ENCODE results near the gene PNMA8C.

DNA sequence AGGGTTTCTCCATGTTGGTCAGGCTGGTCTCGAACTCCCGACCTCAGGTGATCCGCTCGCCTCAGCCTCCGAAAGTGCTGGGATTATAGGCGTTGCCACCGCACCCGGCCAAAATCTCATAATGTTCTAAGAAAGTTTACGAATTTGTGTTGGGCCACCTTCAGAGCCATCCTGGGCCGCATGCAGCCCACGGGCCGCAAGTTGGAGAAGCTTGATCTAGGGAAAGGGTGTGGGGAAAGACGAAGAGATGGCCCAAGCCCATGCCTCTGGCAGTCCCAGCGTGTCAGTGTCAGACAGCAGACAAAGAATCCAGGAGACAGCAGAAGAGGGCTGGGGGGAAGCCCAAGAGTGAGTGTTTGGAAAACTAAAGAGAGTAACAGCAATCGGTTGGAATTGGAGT lies 17.3 kb upstream of the PNMA8C start:
- TF ChIP-seq EZH2 (IDR thresholded peaks at IDR 0.05; ENCODE audit: low read length, unreplicated experiment) = no peak
- TF ChIP-seq, protein P1, sequence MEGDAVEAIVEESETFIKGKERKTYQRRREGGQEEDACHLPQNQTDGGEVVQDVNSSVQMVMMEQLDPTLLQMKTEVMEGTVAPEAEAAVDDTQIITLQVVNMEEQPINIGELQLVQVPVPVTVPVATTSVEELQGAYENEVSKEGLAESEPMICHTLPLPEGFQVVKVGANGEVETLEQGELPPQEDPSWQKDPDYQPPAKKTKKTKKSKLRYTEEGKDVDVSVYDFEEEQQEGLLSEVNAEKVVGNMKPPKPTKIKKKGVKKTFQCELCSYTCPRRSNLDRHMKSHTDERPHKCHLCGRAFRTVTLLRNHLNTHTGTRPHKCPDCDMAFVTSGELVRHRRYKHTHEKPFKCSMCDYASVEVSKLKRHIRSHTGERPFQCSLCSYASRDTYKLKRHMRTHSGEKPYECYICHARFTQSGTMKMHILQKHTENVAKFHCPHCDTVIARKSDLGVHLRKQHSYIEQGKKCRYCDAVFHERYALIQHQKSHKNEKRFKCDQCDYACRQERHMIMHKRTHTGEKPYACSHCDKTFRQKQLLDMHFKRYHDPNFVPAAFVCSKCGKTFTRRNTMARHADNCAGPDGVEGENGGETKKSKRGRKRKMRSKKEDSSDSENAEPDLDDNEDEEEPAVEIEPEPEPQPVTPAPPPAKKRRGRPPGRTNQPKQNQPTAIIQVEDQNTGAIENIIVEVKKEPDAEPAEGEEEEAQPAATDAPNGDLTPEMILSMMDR (conservative IDR thresholded peaks at IDR 0.05; ENCODE audit: low read depth, low read length) = no peak

All from PC-3 (cell line).